SK-N-MC (cell line): ENCODE data around the gene PTPRG.

ENCODE experiments used
- EZH2 ChIP-seq: fragments of 200-600 bp; sonication (generic); IDR thresholded peaks from one replicate; pipeline ENCODE4 v1.6.1; 2017; ENCODE audit warnings: antibody characterized with exemption
- FOXP2 ChIP-seq: optimal IDR thresholded peaks from 2 replicates; pipeline ENCODE3; 2011; ENCODE audit warnings: mild to moderate bottlenecking, moderate library complexity; ENCODE audit not compliant: insufficient read depth; ENCODE audit errors: extremely low read length, control extremely low read depth
- POLR2AphosphoS5 ChIP-seq: IDR thresholded peaks from 2 replicates; pipeline ENCODE4 v1.6.1; 2012; ENCODE audit warnings: mild to moderate bottlenecking, low read depth, low read length, borderline replicate concordance

DNA sequence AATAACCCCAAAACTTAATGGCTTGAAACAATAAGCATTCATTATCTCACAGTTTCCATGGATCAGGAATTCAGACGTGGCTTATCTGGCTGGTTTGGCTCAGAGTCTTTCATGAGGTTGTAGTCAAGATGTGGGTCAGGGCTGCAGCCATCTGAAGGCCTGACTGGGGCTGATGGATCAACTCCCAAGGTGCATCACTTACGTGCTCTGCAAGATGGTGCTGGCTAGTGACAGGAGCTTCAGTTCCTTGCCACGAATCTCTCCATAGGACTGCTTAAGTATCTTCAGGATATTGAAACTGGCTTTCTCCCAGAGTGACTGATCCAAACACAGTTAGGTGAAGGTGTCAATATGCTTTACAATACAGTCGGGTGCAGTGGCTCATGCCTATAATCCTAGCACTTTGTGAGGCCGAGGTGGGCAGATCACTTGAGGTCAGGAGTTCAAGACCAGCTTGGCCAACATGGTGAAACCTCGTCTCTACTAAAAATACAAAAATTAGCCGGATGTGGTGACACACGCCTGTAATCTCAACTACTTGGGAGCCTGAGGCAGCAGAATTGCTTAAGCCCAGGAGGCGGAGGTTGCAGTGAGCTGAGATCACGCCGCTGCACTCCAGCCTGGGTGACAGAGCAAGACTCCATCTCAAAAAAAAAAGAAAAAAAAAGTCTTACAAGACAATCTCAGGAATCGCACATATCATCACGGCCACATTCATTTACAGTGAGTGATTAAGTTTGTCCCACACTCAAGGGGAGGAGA is 28.5 kb upstream of the PTPRG start:
- no peak for TF ChIP-seq POLR2AphosphoS5
- TF ChIP-seq EZH2 = no peak
- no peak for TF ChIP-seq FOXP2
